NCI-H2227 treated with DMSO at 0.1 percent for 48 hours (cell line): ENCODE measurements around the gene RHOXF1.
"Not testable (repeated sequence)": the region's sequence is repeated elsewhere in the genome, so short reads cannot be mapped to it uniquely, and the experiment has no call there.

ENCODE experiments used
- DNase-seq: peaks from one replicate; lab custom pipeline; 2025; lab: John Stamatoyannopoulos, UW

The RHOXF1 gene

DNA sequence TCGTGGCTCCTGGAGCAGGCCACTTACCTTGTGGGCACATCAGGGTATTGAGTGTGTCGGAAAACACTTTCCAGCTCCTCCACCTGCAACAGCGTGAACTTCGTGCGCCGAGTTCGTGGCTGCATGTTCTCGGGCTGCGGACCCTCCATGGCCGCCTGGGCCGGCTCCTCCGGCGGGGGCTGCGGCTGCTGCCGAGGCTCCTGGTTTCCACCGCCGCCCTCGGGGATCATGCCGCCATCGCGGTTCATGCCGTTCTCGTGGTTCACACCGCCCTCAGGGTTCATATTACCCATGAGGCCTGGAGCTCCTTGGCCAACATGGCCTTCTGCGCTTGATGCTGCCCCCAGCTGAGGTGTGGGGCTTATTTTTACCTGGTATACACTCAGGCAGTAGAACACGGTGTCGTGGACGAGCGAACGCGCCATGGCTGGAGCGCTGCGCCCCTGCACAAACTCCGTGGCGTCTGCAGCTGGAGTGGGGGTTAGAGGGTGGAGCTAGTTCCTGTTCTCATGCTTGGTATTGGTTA, at the start of gene RHOXF1:
RHOXF1 (minus strand) TSS at position 476 of the 526 bp plus-strand sequence; CDS start at position 425, 51 bp downstream.
- DNase-seq, result no peak

GRCh38 chrX:120159086-120159485, 43.4 kb upstream of the RHOXF1 start:
- DNase-seq, result not testable (repeated sequence)

DNA sequence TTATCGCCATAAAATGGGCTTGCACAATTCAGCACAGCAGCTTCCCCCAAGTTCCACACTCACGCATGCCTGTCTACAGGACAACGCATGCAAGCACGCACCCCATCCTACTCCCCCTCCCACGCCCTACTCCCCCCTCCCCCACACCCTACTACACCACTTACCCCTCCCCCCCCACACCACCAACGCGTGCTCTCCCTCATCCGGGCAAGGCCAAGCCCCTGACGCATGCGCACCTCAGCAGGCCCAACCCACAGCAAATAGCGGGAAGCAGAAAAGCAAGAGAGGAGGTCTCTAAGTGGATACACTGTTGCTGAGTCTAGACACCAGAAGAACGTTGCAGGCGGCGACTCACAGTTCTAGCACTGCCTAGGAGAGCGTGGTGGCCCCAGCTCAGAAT, 42.6 kb upstream of the RHOXF1 start, which contains the start of gene RHOXF2:
RHOXF2 (plus strand) TSS at position 301 of the 400 bp plus-strand sequence. CDS start 138 bp downstream, outside the sequence.
- not testable (repeated sequence) for DNase-seq

DNA sequence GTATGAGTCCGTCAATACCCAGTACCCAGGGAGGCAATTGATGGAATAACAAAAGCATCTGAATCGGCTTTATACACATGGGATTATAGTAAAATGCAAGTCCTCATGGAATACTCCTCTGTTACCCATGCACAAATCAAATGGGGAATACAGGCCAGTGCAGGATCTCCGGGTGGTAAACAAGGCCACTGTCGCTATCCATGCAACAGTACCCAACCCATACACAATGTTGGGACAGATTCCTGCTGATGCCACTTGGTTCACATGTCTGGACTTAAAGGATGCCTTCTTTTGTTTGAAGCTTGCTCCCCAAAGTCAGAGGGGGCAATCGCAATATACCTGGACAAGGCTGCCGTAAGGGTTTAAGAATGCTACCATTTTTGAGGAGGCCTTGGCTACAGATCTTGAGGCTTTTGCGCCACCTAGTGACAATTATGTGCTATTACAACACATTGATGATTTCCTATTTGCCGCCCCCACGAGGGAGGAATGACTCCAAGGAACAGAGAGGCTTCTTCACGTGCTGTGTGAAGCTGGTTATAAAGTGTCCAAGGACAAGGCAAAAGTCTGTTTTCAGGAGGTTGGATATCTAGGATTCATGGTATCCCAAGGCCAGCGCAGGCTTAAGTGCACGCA, 34.5 kb upstream of the RHOXF1 start:
- not testable (repeated sequence) for DNase-seq

DNA sequence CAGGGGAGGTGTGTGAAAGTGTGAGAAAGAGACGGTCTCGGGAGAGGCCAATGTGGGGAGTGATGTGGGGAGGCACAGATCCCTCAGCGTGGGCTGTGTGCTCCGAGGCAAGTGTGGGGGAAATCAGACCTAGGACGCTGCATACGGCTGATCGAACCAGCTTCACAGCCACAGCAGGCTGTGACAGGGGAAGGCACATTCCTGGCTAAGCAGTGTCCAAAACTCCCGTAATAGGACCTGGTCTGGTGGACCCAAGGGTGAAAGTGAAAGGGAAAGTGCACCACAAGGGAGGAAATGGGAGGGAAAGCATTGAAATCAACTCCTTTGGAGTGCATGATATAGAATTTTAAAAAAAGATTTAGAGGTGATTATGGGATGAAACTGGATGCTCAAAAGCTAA, 31.8 kb upstream of the RHOXF1 start:
- no peak for DNase-seq

DNA sequence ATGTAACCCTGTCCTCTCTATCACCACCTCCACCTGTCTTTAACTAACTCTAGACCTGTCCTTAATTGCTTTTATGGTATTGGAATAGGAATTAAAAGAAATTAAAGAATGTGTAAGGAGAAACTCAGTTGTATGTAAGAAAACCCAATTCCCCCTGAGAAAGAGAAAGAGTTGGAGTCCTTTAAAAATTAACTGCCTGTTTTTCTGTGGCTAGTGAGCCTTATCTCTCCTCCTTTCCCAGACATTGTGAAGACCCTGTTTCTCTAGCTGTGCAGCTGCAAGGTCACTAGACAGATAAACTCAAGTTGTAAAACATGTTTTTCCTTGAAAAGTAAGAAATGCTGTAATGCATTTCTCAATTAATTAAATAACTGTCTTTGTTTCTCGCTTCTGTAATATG, 30.6 kb upstream of the RHOXF1 start:
- DNase-seq, result not testable (repeated sequence)

GRCh38 chrX:120145295-120145925, 29.7 kb upstream of the RHOXF1 start:
- no peak for DNase-seq

- peak; percentile 37 for DNase-seq
These were observed 28.6 kb upstream of the RHOXF1 start for GRCh38 chrX:120144178-120144844.

DNA sequence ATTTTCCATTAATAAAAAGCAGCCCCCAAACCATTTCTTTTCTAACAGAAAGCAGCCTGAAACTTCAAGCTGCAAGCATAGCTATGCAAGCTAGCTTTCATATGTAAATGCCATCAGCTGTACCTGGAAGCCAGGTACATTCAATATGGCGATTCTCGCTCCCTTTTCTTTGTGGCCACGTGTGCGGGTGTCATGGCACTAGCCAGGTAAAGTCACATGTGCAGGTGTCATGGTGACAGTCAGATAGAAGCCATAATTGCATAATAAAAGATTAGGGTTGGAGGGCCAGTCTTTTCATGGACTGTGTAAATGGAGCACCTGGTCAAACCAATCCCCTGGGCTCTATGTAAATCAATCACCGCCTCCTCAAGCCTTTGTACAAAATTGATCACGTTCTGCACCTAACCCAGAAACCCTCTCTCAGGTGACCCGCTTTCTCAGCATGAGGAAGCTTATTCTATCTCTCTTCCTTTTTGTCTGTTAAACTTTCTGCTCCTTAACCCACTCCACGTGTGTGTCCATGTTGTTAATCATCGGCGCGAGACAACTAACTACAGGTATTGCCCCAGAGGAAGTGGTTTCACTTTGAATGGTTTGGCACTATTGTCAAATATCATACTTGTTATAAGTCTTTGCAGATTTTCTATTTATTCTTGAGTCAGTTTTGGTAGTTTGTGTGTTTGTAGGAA, 24.7 kb upstream of the RHOXF1 start:
- no peak for DNase-seq

DNA sequence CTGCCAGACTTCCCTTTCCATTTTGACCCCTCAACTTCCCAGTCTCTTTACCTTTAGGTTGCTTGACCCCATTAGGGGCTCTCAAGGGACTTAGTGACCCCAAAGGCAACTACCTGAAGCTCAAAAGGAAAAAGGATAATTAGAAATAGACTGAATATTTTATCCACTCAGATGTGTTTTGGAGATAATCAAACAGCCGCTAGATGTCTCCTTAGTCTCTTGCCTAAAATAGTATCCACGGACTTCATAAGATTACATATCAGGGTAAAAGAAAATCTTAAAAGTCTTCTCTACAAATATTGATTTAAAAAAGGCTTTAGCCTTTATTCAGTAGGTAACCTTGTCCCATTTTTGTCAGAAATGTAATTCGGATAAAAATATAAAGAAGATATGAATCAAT, 21.7 kb upstream of the RHOXF1 start:
- DNase-seq, result no peak

DNA sequence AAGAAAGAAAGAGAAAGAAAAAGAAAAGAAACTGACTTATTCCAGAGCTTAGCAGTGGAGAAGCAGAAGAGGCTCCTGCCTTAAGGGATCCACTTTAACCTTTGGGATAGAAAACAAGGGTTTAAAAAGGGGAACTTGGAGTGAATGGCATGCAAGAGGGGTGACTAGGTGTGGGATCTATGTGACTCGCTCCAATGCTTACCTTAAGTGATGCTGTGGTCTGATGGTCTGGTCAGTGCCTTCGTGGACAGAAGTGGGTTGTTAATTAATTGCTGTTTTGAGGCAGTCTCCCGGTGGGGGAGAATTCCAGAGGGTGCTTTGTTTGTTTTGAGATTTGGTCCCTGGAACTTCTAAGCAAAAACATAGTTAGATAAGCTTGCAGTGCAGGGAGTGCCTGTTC, 21.1 kb upstream of the RHOXF1 start:
- DNase-seq, result no peak

GRCh38 chrX:120136128-120136527, 20.4 kb upstream of the RHOXF1 start:
- no peak for DNase-seq

- DNase-seq, result not testable (repeated sequence)
These were observed 12.7 kb upstream of the RHOXF1 start for GRCh38 chrX:120128306-120128846.

- DNase-seq, result no peak
These were observed 9.7 kb upstream of the RHOXF1 start for GRCh38 chrX:120125444-120125843.

GRCh38 chrX:120120223-120120622, 4.5 kb upstream of the RHOXF1 start:
- DNase-seq, result no peak

- DNase-seq, result no peak
These were observed 4.1 kb downstream of the RHOXF1 start for GRCh38 chrX:120111611-120112010.

DNA sequence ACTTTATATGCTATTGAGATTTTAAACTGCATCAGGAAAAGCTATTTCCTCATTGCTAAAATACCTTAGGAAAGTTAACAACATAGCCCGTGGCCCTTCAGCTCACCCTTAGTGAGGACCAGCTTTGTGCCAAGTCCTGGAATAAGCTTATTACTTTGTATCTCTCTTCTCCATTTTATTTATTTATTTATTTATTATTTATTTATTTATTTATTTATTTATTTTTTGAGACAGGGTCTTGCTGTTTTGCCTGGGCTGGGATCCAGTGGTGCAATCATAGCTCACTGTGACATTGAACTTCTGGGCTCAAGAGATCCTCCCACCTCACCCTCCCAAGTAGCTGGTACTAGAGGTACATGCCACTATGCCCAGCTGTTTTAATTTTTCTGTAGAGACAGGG, 6.3 kb downstream of the RHOXF1 start:
- no peak for DNase-seq

GRCh38 chrX:120104707-120105106, 11.0 kb downstream of the RHOXF1 start:
- DNase-seq, result not testable (repeated sequence)

DNA sequence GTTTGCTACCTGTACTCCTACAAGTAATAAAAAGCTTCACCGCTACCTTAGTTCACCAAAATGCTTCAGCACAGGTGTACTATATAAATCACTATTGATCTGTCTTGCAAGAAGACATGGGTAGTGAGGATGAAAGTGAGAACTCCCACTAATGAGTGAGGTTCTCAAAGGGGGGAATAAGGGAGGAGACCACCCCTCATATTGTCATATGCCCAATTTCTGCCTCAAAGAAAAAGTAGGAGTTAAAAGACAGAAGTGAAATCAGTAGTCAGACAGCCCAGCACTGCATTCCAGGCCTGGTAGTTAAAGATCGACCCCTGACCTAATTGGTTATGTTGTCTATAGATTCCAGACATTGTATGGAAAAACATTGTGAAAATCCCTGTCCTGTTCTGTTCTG, 14.7 kb downstream of the RHOXF1 start:
- DNase-seq, result not testable (repeated sequence)

GRCh38 chrX:120090208-120090607, 25.5 kb downstream of the RHOXF1 start:
- DNase-seq, result no peak

- no peak for DNase-seq
These were observed 28.3 kb downstream of the RHOXF1 start for GRCh38 chrX:120087289-120088017.
